H7 (cell line): ENCODE results near the gene ZNF648. TPM values are rescaled to one million over a fixed set of nuclear protein-coding genes. Genes with fewer than 3 reads are reported as not detected.

Experiments used
- DNase-seq: peaks from one replicate; pipeline ENCODE4 v3.0.0; 2012
- H3K27me3 ChIP-seq: 2 replicates; pipeline ENCODE4 v1.6.0; 2011; ENCODE audit warnings: mild to moderate bottlenecking, low read length; ENCODE audit not compliant: control insufficient read depth, insufficient read depth
- H3K36me3 ChIP-seq: replicated peaks from 2 replicates; pipeline ENCODE4 v1.5.1; 2011; ENCODE audit warnings: low read length; ENCODE audit not compliant: control insufficient read depth, insufficient read depth
- H3K4me3 ChIP-seq: 2 replicates; pipeline ENCODE4 v1.5.1; 2011; ENCODE audit warnings: low read depth, mild to moderate bottlenecking, control low read depth, low read length, moderate library complexity; ENCODE audit not compliant: insufficient read depth
- total RNA-seq: library from RNA; depleted of rRNA; stranded (reverse); fragments of >200 nt; shearing (Covaris generic); gene quantifications from 2 replicates; pipeline ENCODE4 v1.2.3, GENCODE V29; 2014

The ZNF648 gene
- total RNA-seq, 1 experiment from 2014 or later, result 0.21 TPM

DNA sequence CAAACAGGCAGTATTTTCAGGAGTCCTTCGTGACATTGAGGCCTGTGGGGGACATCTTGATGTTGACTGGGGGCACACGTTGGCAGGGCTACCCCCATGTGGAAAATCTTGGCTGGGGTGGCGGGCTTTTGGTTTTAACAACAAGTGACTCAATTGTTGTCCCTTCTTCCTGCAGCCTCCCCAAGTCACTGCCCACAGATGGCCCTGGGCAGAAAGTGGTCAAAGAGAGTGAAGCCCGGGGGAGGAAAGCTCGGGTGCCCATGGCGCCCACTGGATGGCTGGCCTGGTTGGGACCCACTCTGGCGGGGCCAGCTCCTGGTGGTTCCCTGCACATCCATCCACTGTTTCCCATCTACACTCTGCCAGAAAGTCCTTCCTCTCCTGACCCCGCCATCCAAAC, 24.6 kb upstream of the ZNF648 start:
- no peak for DNase-seq
- Histone ChIP-seq H3K36me3 (no peaks in the 10 kb centered on the region), H3K4me3 (no peak overlapping the region), H3K27me3 (no peaks in the 10 kb centered on the region)

DNA sequence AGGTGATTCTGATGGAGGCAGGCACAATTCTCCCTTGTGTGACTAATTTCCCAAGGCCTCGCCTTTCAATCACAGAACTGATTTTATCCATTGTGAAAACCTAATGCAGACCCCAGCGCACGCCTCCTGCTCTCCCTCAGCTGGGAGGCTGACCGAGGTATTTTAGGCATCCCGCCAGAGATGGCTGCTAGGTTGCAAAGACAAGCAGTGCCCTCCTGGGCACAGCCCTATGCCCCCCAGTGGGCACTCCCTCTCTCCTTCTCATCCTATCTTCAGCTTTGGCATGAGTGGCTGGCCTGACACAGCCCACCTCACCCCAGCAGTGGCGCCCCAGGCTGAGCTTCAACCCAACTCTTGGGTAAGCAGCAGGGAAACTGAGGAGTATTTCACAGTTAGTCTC, 24.2 kb upstream of the ZNF648 start:
- no peak for DNase-seq
- H3K27me3 ChIP-seq, result no peaks in the 10 kb centered on the region
- H3K4me3 ChIP-seq, result no peak overlapping the region
- no peaks in the 10 kb centered on the region for H3K36me3 ChIP-seq

DNA sequence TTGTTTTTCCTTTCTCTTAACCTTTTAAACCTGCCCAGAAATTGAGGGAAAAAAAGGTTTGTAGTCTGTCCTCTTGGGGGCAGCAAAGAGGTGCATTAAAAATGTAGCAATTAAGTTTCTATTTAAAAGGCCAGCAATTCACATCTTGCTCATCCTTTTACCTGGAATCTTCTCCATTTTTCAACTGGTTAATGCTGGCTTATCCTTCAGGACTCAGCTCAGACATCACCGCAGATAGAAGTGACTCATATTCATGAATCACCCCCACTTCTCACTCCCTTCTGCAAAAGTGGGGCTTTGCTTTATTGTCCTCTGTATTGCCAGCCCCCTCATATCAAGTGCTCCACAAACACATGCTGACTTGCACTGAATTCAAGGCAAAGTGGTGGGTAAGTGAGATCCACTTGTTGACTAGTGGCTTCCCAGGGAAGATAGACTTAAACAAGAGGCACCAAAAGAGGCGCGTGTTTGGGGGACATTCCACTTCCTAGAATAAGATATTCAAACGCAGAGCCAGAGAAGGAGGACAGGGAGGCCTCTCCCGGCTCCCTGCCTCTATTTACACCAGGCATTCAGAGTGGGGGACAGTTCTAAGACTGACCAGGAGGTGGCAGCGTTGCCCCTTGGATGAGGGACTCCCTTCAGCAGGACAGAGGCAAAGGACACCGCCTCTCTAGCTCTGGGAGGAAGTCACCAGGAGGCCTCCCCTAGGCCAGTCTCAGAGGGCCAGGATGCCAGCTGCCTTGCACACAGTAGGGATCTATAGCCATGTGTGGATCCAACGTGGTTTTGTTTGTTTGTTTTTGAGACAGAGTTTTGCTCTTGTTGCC, 23.2 kb upstream of the ZNF648 start:
- no peaks in the 10 kb centered on the region for H3K27me3 ChIP-seq
- no peak overlapping the region for H3K4me3 ChIP-seq
- no peaks in the 10 kb centered on the region for H3K36me3 ChIP-seq
- peak; percentile 89 for DNase-seq

DNA sequence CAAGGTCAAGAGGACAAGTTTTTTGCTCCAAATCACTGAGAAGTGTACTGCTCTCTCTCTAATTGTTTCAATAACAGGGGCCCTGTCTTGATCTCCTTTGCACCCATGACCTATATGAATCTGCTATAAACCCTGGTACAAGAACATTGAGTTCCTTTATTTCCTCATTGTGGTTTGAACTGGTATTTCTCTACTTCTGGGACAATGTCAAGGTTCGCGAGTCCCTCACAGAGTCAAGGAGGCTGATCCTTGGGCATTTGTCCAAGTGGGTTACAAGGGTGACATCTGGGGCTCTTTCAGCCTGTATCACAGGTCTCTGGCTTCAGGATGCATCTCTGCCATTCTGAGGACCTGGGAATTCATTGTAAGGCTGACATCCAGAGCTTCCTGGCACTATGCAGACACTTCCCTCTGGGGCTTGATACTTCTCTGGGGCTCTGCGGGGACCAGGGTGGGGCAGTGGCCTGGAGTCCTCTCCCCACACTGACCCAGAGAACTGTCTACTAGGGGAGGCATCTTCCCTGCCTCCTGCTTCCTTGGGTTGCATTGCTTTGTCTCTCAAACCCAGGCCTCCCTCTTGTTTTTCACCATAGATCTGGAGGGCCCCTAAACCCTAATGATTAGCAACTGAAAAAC, 22.5 kb upstream of the ZNF648 start:
- Histone ChIP-seq H3K36me3 (no peaks in the 10 kb centered on the region), H3K27me3 (no peaks in the 10 kb centered on the region), H3K4me3 (no peak overlapping the region)
- DNase-seq, result no peak

DNA sequence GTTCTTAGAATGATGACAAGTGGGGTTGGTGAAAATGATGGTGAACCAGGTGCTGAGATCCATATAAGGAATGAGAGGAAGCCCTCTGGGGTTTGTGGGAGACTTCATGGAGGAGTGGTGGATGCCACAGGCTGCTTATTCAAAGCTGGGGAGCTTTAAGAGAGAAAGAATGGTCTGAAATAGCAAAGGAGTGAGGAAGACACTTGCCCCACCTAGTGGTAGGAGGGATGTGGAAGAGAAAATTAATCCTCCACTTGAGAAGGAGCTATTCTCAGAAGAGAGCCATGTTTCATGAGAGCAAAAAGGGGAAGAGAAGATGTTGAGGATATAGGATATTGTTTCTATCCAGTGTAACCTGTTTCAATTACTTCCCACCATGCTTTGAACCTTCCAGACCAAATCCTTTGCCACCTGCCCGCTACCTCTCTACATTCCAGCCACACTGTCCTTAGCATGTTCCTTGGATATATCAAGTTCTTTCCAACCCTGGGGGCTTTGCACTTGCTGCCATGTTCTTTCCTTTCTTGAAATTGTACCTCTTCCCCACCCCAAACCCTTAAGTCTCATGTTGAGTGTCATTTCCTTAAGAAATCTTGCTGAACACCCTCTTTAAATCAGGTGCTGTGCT, 19.6 kb upstream of the ZNF648 start:
- Histone ChIP-seq H3K36me3 (no peaks in the 10 kb centered on the region), H3K4me3 (no peak overlapping the region), H3K27me3 (no peaks in the 10 kb centered on the region)
- peak; percentile 82 for DNase-seq

DNA sequence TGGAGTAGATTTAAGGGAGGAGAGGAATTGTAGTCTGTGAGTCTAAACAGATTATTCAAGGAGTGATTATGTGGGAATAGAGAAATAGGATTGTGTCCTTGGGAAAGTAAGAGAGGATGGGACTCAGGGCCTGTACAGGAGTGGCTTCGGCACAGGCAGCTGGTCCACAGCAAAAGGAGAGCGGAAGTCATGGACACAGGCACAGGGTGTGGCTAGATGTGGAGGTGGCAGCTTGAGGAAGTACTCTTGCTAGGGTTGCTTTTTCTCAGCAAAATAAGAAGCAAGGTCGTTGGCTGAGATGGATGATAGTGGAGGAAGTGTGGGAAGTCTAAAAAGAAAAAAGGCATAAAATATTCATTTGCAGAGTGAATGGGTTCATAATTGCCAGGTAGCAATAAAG, 18.5 kb upstream of the ZNF648 start:
- H3K36me3 ChIP-seq, result no peaks in the 10 kb centered on the region
- no peak overlapping the region for H3K4me3 ChIP-seq
- DNase-seq, result no peak
- H3K27me3 ChIP-seq, result no peaks in the 10 kb centered on the region

DNA sequence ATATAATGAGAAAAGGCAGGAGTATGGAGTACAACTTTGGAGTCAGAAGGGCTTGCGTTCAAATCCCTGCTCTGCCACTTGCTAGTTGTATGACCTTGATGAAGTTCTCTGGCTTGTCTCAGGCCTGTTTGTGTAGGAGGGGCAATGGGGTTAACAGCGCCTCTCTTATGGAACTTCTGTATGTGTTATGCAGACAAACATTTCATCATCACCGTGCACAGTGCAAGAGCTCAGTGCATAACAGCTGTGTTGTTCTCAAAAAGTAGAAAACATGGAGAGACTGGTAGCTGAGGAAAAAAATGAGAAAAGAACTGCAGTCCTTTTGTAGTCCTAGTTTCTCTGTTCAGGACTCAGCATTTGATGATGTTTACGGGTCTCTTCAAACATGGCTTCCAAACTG, 10.4 kb upstream of the ZNF648 start:
- H3K4me3 ChIP-seq, result no peak overlapping the region
- no peaks in the 10 kb centered on the region for H3K36me3 ChIP-seq
- no peaks in the 10 kb centered on the region; the same call in 1 of the 2 replicates for H3K27me3 ChIP-seq
- no peak for DNase-seq

DNA sequence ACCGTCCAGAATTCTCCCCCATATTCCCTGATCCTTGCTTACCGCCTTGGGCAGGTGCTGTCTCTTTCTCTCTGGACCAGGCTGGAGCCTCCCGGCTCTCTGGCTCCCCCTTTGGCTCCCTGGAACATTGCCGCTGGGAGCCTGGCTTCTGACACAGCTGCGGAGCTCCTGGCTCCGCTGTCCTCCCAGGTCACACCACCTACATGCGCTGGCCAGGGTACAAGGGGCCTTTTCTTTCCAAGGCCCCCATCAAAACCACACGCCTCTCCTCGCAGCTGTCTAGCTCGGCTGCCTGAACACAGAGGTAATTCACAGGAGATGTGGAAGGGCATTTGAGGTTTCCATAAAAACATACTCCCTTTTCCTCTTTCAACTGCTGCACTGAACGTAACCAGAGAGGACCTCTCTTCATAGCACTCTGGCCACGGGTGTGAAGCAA, 7.5 kb upstream of the ZNF648 start:
- peak; percentile 84 for DNase-seq
- Histone ChIP-seq H3K36me3 (no peaks in the 10 kb centered on the region), H3K4me3 (no peak overlapping the region), H3K27me3 (no peaks in the 10 kb centered on the region; the same call in 1 of the 2 replicates)

DNA sequence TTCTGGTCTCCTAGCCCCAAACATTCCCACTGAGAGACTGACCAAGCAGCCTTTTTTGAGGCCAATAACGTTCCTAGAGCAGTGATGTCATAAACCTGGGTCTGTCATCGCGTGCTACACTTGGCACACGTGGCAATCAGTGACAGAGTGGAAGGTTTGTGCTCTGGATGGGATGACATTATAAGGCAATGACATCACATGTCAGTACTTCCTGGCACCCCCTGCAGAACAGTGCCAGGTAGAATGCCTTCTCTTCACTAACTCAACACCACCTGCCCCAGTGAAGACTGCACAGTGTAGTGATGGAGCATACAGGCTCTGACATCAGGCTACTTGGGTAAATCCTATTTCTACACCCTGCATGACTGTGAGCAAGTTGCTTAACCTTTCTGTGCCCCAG, 5.4 kb upstream of the ZNF648 start:
- DNase-seq, result no peak
- Histone ChIP-seq H3K27me3 (no peaks in the 10 kb centered on the region), H3K36me3 (no peaks in the 10 kb centered on the region), H3K4me3 (no peak overlapping the region)

DNA sequence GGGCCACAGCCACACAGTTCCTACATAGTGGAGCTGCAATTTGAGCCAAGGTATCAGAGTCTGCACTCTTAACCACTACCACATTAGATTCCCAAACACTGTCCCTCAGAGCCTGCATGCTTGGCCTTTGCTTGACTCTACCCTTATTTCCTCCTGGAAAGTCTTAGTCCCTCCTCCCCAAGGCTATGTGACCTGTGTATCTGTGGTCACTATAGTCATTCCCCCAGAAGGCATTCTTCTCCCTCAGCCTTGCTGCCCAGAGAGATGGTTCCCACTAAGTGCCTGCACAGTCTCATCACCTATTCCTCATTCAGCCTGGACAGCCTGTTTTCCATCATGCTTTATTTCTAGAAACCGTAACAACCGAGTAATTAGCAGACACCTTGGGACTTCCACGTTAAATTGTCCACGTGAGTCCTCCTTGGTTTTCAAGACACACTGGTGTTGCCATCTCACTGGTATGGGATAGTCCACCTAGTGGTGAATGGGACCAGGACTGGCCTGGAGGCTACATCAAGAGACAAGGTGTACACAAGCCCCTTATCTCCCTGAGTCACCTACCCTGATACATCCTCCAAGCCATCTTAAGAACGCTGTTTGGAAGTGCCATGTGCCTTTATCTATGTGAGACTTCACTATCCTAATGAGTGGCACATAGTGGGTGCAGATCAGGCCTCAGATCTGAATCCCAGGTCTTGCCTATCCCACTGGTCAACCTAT, 3.8 kb upstream of the ZNF648 start:
- H3K36me3 ChIP-seq, result no peaks in the 10 kb centered on the region
- H3K4me3 ChIP-seq, result no peak overlapping the region
- no peak for DNase-seq
- H3K27me3 ChIP-seq, result no peaks in the 10 kb centered on the region

DNA sequence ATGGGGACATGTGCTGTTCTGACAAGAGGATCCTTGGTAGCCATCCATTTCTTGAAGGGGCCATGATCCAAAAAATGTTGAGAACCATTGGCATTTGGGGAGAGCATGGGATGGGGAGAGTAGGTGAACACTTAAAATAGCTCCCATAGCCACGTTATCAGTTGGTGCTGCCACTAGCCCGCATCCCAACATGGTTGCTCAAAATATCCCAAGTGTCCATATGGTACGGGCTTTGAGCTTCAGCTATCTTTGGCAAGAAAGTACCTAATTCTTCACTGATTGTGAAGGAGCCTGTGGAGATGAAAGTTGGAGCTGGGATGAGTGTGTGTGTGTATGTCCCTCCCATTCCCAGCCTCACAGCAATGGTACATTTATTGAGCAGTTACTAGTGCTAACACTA, 3.1 kb upstream of the ZNF648 start:
- H3K27me3 ChIP-seq, result no peaks in the 10 kb centered on the region
- no peak overlapping the region for H3K4me3 ChIP-seq
- DNase-seq, result no peak
- no peaks in the 10 kb centered on the region for H3K36me3 ChIP-seq

DNA sequence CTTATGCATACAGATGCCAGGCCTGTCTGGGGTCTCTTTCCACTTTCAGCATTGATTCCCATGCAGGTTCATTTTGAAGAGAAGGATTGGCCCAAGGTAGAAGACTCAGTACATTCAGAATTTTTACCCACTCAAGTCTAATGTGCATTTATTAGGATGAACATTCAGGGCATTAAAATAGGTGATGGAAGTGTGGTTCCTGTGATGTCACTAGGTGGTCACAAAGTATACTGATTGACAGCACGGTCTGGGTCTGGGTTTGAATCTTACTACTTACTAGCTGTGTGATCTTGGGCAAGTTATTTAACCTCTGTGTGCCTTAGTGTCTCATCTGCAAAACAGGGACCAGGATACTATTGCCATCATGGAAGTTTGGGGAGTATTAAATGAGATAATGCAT, 711 bp upstream of the ZNF648 start:
- Histone ChIP-seq H3K27me3 (no peaks in the 10 kb centered on the region), H3K36me3 (no peaks in the 10 kb centered on the region), H3K4me3 (no peak overlapping the region)
- DNase-seq, result no peak

DNA sequence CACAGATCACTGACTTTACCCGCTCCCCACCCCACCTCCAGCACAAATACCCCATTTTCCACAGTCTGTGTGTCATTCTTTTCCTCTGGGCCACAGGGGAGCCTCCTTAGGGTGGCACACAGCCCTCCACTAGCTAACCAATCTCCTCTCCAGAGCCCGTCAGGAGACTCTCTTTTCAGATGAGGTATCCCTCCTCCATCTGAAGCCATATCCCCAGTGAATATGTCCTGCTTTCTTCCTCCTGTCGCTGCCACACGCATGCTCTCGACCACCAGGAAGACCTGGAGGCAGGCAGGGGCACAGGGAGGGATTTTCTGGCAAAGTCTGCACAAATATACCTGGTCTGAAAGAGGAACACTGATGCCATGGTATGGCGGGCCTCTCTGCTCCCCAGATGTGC, 635 bp downstream of the ZNF648 start:
- DNase-seq, result no peak
- H3K36me3 ChIP-seq, result no peaks in the 10 kb centered on the region
- no peak overlapping the region for H3K4me3 ChIP-seq
- no peaks in the 10 kb centered on the region for H3K27me3 ChIP-seq

DNA sequence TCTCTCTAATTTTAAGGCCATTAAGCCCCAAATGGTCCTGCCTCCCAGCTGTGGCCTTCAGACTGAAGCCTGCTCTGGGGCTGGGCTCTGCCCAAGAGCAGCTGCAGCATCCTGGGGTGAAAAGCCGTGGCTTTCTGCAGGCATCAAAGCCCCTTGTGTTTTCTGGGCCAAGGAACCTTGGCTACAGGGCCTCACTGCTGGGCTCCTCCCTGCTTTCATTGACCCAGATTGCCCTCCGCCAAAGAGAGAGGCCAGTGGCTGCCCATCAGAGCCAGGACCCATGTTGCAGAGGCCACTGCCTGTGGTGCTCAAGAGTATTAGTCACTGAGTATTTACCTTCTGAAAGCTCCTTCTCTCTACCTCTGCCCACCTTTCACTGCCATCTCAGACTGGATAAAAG, 1.6 kb downstream of the ZNF648 start:
- H3K27me3 ChIP-seq, result no peaks in the 10 kb centered on the region
- DNase-seq, result no peak
- no peak overlapping the region for H3K4me3 ChIP-seq
- no peaks in the 10 kb centered on the region for H3K36me3 ChIP-seq
